WTC11 (cell line): ENCODE measurements around the gene APMAP.

Experiments
- ATF1 ChIP-seq: sonication (generic); formaldehyde crosslinking; IDR thresholded peaks from 2 replicates; pipeline ENCODE4 v1.8.1; 2023; ENCODE audit warnings: mild to moderate bottlenecking, moderate library complexity, missing genetic modification reagents
- CTCF ChIP-seq: fragments of 200-600 bp; IDR thresholded peaks from 2 replicates; pipeline ENCODE4 v1.8.0; 2022; ENCODE audit warnings: antibody characterized with exemption
- FOXP4 ChIP-seq: sonication (generic); formaldehyde crosslinking; IDR thresholded peaks from 2 replicates; pipeline ENCODE4 v1.8.0; 2022; ENCODE audit warnings: mild to moderate bottlenecking, missing genetic modification reagents
- MLX ChIP-seq: sonication (generic); formaldehyde crosslinking; IDR thresholded peaks from 2 replicates; pipeline ENCODE4 v1.8.1; 2023; ENCODE audit warnings: mild to moderate bottlenecking, missing genetic modification reagents, moderate library complexity
- NR1H2 ChIP-seq: sonication (generic); formaldehyde crosslinking; IDR thresholded peaks from 2 replicates; pipeline ENCODE4 v1.9.0; 2021; ENCODE audit warnings: mild to moderate bottlenecking, moderate library complexity, missing genetic modification reagents
- TEAD4 ChIP-seq: sonication (generic); formaldehyde crosslinking; IDR thresholded peaks from 2 replicates; pipeline ENCODE4 v1.8.0; 2022; ENCODE audit warnings: mild to moderate bottlenecking, missing genetic modification reagents
- USF1 ChIP-seq: sonication (generic); formaldehyde crosslinking; IDR thresholded peaks from 2 replicates; pipeline ENCODE4 v1.8.0; 2022; ENCODE audit warnings: mild to moderate bottlenecking, missing genetic modification reagents
- ZNF232 ChIP-seq: sonication (generic); formaldehyde crosslinking; IDR thresholded peaks from 2 replicates; pipeline ENCODE4 v1.8.0; 2022; ENCODE audit warnings: mild to moderate bottlenecking, missing genetic modification reagents
- TF ChIP-seq, protein P1 (sequence below): sonication (generic); formaldehyde crosslinking; IDR thresholded peaks from 2 replicates; pipeline ENCODE4 v1.8.0; 2022; ENCODE audit warnings: mild to moderate bottlenecking, missing genetic modification reagents
- TF ChIP-seq, protein P2 (sequence below): sonication (generic); formaldehyde crosslinking; IDR thresholded peaks from 2 replicates; pipeline ENCODE4 v1.8.1; 2022; ENCODE audit warnings: low read depth, missing genetic modification reagents, borderline replicate concordance

DNA sequence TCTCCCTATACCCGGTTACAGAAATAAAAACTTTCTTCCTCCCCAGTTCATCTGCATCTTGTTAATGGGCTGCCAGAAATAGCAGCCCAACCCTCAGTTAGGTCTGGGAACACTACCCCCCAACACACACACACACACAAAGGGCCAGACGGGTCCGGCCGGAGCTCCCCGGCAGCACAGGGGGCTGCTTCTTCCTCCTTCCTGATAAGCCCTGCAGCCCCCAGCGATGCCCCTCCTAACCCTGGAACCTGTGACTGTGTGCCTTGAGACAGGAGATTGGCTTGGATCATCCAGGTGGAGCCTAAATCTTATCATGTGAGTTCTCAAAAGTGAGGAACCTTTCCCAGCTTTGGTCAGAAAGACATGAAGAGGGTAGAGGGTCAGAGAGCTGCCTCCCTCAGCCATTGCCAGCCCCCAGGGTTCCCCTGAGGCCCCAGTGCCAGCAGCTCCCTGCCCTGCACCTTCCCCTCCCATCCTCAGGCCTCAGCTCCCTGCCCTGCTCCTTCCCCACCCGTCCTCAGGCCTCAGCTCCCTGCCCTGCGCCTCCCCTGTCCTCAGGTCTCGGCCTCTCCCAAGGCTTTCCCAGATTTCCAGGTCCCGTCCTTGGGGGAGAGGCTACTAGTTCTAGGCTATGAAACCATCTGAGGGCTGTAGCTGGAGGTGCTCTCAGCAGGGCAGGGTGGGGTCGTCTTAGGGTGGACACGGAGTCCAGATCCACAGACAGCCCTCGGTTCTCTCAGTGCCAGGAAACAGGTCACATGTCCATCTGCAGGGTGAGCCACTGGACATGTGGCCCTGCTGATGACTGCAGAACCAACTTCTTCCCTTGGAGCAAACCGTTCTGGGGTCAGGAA is 77.9 kb downstream of the APMAP start:
- TF ChIP-seq CTCF (no peak), TEAD4 (no peak), USF1 (no peak), FOXP4 (CRISPR knock-in tag) (no peak), ATF1 (no peak), ZNF232 (CRISPR knock-in tag) (no peak), MLX (CRISPR knock-in tag) (no peak), NR1H2 (CRISPR knock-in tag) (no peak)
- TF ChIP-seq, protein P1, sequence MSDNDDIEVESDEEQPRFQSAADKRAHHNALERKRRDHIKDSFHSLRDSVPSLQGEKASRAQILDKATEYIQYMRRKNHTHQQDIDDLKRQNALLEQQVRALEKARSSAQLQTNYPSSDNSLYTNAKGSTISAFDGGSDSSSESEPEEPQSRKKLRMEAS (CRISPR knock-in tag): no peak
- TF ChIP-seq, protein P2, sequence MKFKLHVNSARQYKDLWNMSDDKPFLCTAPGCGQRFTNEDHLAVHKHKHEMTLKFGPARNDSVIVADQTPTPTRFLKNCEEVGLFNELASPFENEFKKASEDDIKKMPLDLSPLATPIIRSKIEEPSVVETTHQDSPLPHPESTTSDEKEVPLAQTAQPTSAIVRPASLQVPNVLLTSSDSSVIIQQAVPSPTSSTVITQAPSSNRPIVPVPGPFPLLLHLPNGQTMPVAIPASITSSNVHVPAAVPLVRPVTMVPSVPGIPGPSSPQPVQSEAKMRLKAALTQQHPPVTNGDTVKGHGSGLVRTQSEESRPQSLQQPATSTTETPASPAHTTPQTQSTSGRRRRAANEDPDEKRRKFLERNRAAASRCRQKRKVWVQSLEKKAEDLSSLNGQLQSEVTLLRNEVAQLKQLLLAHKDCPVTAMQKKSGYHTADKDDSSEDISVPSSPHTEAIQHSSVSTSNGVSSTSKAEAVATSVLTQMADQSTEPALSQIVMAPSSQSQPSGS (CRISPR knock-in tag): no peak
